ENCODE measurements around the gene TRIM66.

- TF ChIP-seq, protein P1, sequence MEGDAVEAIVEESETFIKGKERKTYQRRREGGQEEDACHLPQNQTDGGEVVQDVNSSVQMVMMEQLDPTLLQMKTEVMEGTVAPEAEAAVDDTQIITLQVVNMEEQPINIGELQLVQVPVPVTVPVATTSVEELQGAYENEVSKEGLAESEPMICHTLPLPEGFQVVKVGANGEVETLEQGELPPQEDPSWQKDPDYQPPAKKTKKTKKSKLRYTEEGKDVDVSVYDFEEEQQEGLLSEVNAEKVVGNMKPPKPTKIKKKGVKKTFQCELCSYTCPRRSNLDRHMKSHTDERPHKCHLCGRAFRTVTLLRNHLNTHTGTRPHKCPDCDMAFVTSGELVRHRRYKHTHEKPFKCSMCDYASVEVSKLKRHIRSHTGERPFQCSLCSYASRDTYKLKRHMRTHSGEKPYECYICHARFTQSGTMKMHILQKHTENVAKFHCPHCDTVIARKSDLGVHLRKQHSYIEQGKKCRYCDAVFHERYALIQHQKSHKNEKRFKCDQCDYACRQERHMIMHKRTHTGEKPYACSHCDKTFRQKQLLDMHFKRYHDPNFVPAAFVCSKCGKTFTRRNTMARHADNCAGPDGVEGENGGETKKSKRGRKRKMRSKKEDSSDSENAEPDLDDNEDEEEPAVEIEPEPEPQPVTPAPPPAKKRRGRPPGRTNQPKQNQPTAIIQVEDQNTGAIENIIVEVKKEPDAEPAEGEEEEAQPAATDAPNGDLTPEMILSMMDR (IDR thresholded peaks at IDR 0.05) = no peak
- TF ChIP-seq POLR2AphosphoS5 (IDR thresholded peaks at IDR 0.05) (no peak), EP300 (IDR thresholded peaks at IDR 0.05; ENCODE audit: low read depth) (no peak), POLR2A (IDR thresholded peaks at IDR 0.05) (no peak)
Measured at GRCh38 chr11:8612522-8612921, 69.9 kb downstream of the TRIM66 start.
